KMS-11 (cell line): ENCODE measurements around the gene HS3ST3B1.

Experiments
- H2AFZ ChIP-seq: fragments of 200-600 bp; sonication (generic); 2 replicates; pipeline ENCODE4 v1.6.1; 2016; ENCODE audit warnings: antibody characterized with exemption, mixed run types, low read depth
- H3K27ac ChIP-seq: fragments of 200-600 bp; sonication (generic); 2 replicates; pipeline ENCODE4 v1.6.1; 2016; ENCODE audit warnings: mild to moderate bottlenecking, mixed run types
- H3K27me3 ChIP-seq: fragments of 200-600 bp; sonication (generic); 2 replicates; pipeline ENCODE4 v1.6.1; 2017; ENCODE audit warnings: mild to moderate bottlenecking, low read depth, mixed run types, moderate library complexity; ENCODE audit not compliant: insufficient read depth
- H3K36me3 ChIP-seq: fragments of 200-600 bp; sonication (generic); 2 replicates; pipeline ENCODE4 v1.6.1; 2017; ENCODE audit warnings: mild to moderate bottlenecking, mixed run types; ENCODE audit not compliant: insufficient read depth
- H3K4me1 ChIP-seq: fragments of 200-600 bp; sonication (generic); 2 replicates; pipeline ENCODE4 v1.6.1; 2016; ENCODE audit warnings: mild to moderate bottlenecking, low read depth, mixed run types; ENCODE audit not compliant: poor library complexity, severe bottlenecking
- H3K4me2 ChIP-seq: fragments of 200-600 bp; sonication (generic); 2 replicates; pipeline ENCODE4 v1.7.0; 2016; ENCODE audit warnings: mild to moderate bottlenecking, mixed run types
- H3K4me3 ChIP-seq: fragments of 200-600 bp; sonication (generic); IDR thresholded peaks from 2 replicates; pipeline ENCODE4 v1.6.1; 2017; ENCODE audit warnings: low read depth, low read length, mixed read lengths; ENCODE audit not compliant: insufficient read depth
- H3K79me2 ChIP-seq: fragments of 200-600 bp; sonication (generic); 2 replicates; pipeline ENCODE4 v1.6.1; 2016; ENCODE audit warnings: low read depth, mixed run types; ENCODE audit not compliant: insufficient read depth
- H3K9ac ChIP-seq: fragments of 200-600 bp; sonication (generic); 2 replicates; pipeline ENCODE4 v1.6.1; 2016; ENCODE audit warnings: mild to moderate bottlenecking, mixed run types
- H4K20me1 ChIP-seq: fragments of 200-600 bp; sonication (generic); 2 replicates; pipeline ENCODE4 v1.6.1; 2016; ENCODE audit warnings: mild to moderate bottlenecking, mixed run types; ENCODE audit not compliant: insufficient read depth
- TF ChIP-seq, protein P1 (sequence below): fragments of 200-600 bp; sonication (generic); conservative IDR thresholded peaks from 2 replicates; pipeline ENCODE4 v1.6.1; 2017; ENCODE audit warnings: low read depth, mild to moderate bottlenecking, antibody characterized with exemption, low read length, moderate library complexity, mixed read lengths

HS3ST3B1 gene

DNA sequence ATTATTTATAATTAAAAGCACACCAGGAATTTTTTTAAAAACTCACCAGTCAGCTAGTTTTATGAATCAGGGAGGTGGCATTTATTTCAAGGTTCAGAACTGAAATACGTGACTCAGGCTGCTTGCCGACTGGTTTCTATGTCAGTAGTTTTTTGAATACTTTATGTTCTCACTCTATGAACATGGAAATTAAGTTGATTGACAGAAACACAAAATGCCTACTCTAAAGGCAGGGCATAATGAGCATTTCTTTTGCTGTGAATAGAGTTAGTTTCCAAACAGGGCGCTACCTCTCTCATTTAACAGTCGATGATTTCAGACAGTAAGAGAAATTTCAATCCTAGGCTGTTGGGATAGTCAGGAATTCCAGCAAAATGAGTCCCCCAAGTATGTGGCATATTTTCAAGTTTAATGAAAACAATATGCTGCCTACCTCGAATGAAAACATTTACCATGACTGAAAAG lies 6.7 kb downstream of the HS3ST3B1 start:
- no peak overlapping the region for H3K27ac ChIP-seq

DNA sequence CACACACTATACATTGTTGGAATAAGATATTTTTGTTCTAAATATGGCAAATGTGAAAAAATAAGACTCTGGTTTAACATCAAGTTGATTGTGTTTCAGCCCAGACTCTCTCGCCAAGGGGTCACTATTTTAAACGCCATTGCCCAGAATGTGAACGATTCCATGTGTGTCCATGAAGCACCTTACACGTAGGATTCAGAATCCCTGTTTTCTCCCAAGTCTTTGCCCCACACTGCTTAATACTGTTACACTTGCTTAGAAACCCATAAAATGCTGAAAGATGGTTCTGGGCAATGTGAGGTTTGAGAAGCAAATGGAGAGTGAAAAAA lies 7.7 kb downstream of the HS3ST3B1 start:
- H3K79me2 ChIP-seq = no peaks in the 10 kb centered on the region
- H3K9ac ChIP-seq = no peak overlapping the region

More for the DNA sequence above, 6.7 kb downstream of the HS3ST3B1 start:
- H4K20me1 ChIP-seq = no peaks in the 10 kb centered on the region
- no peak overlapping the region for H3K4me3 ChIP-seq
- TF ChIP-seq, protein P1, sequence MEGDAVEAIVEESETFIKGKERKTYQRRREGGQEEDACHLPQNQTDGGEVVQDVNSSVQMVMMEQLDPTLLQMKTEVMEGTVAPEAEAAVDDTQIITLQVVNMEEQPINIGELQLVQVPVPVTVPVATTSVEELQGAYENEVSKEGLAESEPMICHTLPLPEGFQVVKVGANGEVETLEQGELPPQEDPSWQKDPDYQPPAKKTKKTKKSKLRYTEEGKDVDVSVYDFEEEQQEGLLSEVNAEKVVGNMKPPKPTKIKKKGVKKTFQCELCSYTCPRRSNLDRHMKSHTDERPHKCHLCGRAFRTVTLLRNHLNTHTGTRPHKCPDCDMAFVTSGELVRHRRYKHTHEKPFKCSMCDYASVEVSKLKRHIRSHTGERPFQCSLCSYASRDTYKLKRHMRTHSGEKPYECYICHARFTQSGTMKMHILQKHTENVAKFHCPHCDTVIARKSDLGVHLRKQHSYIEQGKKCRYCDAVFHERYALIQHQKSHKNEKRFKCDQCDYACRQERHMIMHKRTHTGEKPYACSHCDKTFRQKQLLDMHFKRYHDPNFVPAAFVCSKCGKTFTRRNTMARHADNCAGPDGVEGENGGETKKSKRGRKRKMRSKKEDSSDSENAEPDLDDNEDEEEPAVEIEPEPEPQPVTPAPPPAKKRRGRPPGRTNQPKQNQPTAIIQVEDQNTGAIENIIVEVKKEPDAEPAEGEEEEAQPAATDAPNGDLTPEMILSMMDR = no peak
- no peaks in the 10 kb centered on the region for H3K27me3 ChIP-seq
- no peaks in the 10 kb centered on the region for H3K36me3 ChIP-seq
- H3K4me1 ChIP-seq = no peaks in the 10 kb centered on the region
- H2AFZ ChIP-seq = no peak overlapping the region
- H3K4me2 ChIP-seq = no peak overlapping the region
- no peak overlapping the region for H3K9ac ChIP-seq
- H3K79me2 ChIP-seq = no peaks in the 10 kb centered on the region

DNA sequence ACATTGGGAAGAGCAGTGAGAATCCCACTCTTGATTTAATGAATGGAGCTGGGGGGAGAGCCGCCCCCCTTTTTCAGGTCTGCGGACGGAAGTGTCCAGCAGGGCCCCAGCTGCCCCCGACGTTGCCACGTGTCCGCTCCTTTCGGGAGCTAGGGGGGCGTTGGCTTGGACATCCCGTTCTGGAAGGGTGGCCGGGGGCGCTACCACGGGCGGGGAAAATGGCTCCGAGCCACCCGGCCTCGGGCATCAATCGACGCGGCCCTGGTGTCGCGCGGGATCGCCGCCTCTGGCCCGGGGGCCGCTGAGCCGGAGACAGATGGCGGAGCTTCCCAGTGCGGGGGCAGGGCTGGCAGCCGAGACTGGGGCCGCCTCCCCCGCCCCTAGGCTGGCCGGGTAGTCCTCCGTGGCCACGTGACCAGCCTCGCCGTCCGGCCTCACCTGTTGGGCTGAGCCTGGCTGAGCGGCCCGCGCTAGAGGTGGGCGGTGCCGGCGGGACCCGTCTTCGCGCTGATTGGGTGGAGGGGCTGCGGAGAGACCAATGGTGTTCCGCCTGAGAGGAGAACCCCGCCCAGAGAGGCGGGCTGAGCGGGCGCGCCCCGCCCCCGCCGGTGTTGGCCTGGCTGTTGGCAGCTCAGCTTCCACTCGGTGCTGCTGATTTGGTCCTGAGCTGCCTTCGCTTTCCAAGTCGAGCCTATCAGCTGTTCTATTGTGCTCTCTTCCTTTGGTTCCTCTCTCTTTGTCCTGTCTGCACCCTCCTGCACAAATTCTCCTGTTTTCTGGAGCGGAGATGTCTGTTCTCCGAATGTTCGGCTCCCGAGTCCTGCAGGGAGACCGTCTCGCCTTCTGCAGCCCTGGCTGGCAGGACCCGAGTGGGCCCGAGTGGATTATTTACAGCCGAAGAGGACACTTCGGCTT lies 8.3 kb downstream of the HS3ST3B1 start:
- Histone ChIP-seq H3K36me3 (no peaks in the 10 kb centered on the region), H3K4me3 (no peak overlapping the region), H3K79me2 (no peaks in the 10 kb centered on the region), H3K4me1 (no peaks in the 10 kb centered on the region), H3K4me2 (no peak overlapping the region), H3K27me3 (no peaks in the 10 kb centered on the region), H4K20me1 (no peaks in the 10 kb centered on the region), H3K9ac (no peak overlapping the region), H2AFZ (no peak overlapping the region), H3K27ac (no peak overlapping the region)
- TF ChIP-seq, protein P1 = no peak

More for the DNA sequence above, 7.7 kb downstream of the HS3ST3B1 start:
- no peaks in the 10 kb centered on the region for H3K36me3 ChIP-seq
- TF ChIP-seq, protein P1 = no peak
- no peak overlapping the region for H3K4me2 ChIP-seq
- no peak overlapping the region for H3K27ac ChIP-seq
- no peak overlapping the region for H2AFZ ChIP-seq
- H3K27me3 ChIP-seq = no peaks in the 10 kb centered on the region
- H3K4me3 ChIP-seq = no peak overlapping the region
- H4K20me1 ChIP-seq = no peaks in the 10 kb centered on the region
- H3K4me1 ChIP-seq = no peaks in the 10 kb centered on the region

DNA sequence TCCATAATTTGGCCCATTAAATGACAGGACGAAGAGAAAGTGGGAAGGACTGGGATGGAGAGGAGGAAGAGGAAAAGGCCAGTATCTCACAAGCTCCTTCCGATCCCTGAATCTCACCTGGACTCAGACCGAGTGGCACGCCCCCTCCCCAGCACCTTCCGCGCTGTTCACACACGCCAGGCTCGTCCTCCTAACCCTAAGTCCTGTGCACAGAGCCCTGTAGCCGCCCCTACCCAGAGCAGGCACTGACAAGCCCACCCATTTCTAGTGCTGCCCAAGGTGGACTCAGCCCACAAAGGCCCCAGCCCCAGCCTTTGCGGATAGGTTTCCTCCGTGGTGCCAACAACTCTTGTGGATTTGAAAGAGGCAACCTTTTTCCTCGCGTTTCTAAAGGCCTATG lies 9.2 kb downstream of the HS3ST3B1 start:
- H3K4me3 ChIP-seq = no peak overlapping the region
- no peak overlapping the region for H3K4me2 ChIP-seq
- H3K4me1 ChIP-seq = no peaks in the 10 kb centered on the region
- no peak overlapping the region for H3K9ac ChIP-seq
- H3K27ac ChIP-seq = no peak overlapping the region
- no peaks in the 10 kb centered on the region for H3K36me3 ChIP-seq
- TF ChIP-seq, protein P1 = no peak
- H4K20me1 ChIP-seq = no peaks in the 10 kb centered on the region
- no peaks in the 10 kb centered on the region for H3K79me2 ChIP-seq
- no peak overlapping the region for H2AFZ ChIP-seq
- no peaks in the 10 kb centered on the region for H3K27me3 ChIP-seq
